Measurements from ENCODE around the gene UBTF. TPM values are rescaled to one million over a fixed set of nuclear protein-coding genes. Genes with fewer than 3 reads are reported as not detected.

UBTF gene
- total RNA-seq (2011; cell fraction: chromatin; rRNA removed; ENCODE audit: low replicate concordance): 89.5 and 158 TPM in 2 replicates
- 66.7 and 67.4 TPM in 2 replicates for total RNA-seq (2011; cell fraction: nucleolus; rRNA removed)
- 88.9 and 94.8 TPM in 2 replicates for total RNA-seq (2011; cell fraction: nucleoplasm; rRNA removed)
- total RNA-seq (2014; rRNA removed): 107 and 113 TPM in 2 replicates
- total RNA-seq (2014; rRNA removed; fragmentation: Illumina TruSeq; extraction: Trizol): 50.3 and 53.8 TPM in 2 replicates
- 85.8 and 86.3 TPM in 2 replicates for total RNA-seq (2015; rRNA removed; fragmentation: Illumina TruSeq; extraction: Trizol)
- total RNA-seq (2021): 90.1 and 93.9 TPM in 2 replicates
- 28.5 and 31.4 TPM in 2 replicates for polyA plus RNA-seq (2011; rRNA removed)
- polyA plus RNA-seq (2011; cell fraction: cytosol; rRNA removed): 15.1 and 15.4 TPM in 2 replicates
- polyA plus RNA-seq (2011; cell fraction: nucleus; rRNA removed): 56.9 and 86.7 TPM in 2 replicates
- 61.3 and 68.3 TPM in 2 replicates for polyA plus RNA-seq (2012)
- 96.5 and 110 TPM in 2 replicates for polyA plus RNA-seq (2014; fragmentation: Illumina TruSeq; extraction: Trizol)
- polyA plus RNA-seq (2014; fragmentation: Nextera tagmentation; extraction: Ambion mirVana): 1 to 10 TPM; 1.2 to 1.5 TPM
- polyA plus RNA-seq (2014; rRNA removed): 75.8 and 83.6 TPM in 2 replicates
- 30.2 and 35.1 TPM in 2 replicates for polyA minus RNA-seq (2011; rRNA and poly(A)+ RNA removed)
- 21.8 and 22.2 TPM in 2 replicates for polyA minus RNA-seq (2011; cell fraction: cytosol; rRNA and poly(A)+ RNA removed)
- polyA minus RNA-seq (2011; cell fraction: nucleus; rRNA and poly(A)+ RNA removed): 34.5 and 53.5 TPM in 2 replicates
- percentile 84 among the genes with signal in this experiment for Bru-seq, nascent RNA
- percentile 83 among the genes with signal in this experiment for BruChase-seq, experiment 1, labeled RNA remaining after a 2-hour chase
- percentile 89 among the genes with signal in this experiment for BruChase-seq, experiment 2, labeled RNA remaining after a 6-hour chase
- long read RNA-seq, experiment 1, full-length matches to known transcripts: 123 of 363 reads
- long read RNA-seq, experiment 1, partial matches to known transcripts: 144 of 363 reads
- long read RNA-seq, experiment 1, other reads (novel, unspliced or antisense): 96 of 363 reads
- long read RNA-seq, experiment 2, full-length matches to known transcripts: 11 of 138 reads
- long read RNA-seq, experiment 2, partial matches to known transcripts: 72 of 138 reads
- long read RNA-seq, experiment 2, other reads (novel, unspliced or antisense): 55 of 138 reads
- long read RNA-seq, experiment 3, full-length matches to known transcripts: 10 of 37 reads
- long read RNA-seq, experiment 3, partial matches to known transcripts: 12 of 37 reads
- long read RNA-seq, experiment 3, other reads (novel, unspliced or antisense): 15 of 37 reads

GRCh38 chr17:44219616-44220212, at the start of gene UBTF:
Gene UBTF, minus strand, starts transcription at chr17:44219675. Its CDS starts 1,446 bp downstream, at chr17:44218229.
- H3K9ac ChIP-seq (ENCODE audit: insufficient read depth in 1 of 2, low read depth in 2 of 2, low read length in 2 of 2): peak within 1 kb of the TSS; percentile 88 to 97
- POLR2A ChIA-PET: interaction anchor here (0.6 to 2.8 kb wide), 10 partner anchors 8 to 411 kb away, joined by 3 to 16 read pairs (median 3); partner anchors contain the start of gene SLC25A39
- H2AFZ ChIP-seq (ENCODE audit: low read depth, low read length): peak within 1 kb of the TSS; percentile 59
- H3K36me3 ChIP-seq (ENCODE audit: control insufficient read depth, insufficient read depth, low read length): peaks cover 32% of the 10 kb centered on the region
- peaks cover 16 to 32% of the 10 kb centered on the region in 2 experiments for H3K4me1 ChIP-seq (replicated peaks in 1 of 2; ENCODE audit: control insufficient read depth in 2 of 2, insufficient read depth in 2 of 2, low read length in 2 of 2)
- DNase-seq (ENCODE audit: extremely low read depth in 1 of 4, low spot score in 3 of 4): peak; percentile 71 to 80 (median 74)
- BruUV-seq (replicated peaks): no TSS peak
- H4K20me1 ChIP-seq (replicated peaks; ENCODE audit: control insufficient read depth, insufficient read depth, low read length): no peaks in the 10 kb centered on the region
- in situ Hi-C loops (cut with MboI) (no loop called here), intact Hi-C loops (cut with micrococcal nuclease) (loop anchor here (2.0 kb wide), 1 partner anchor 27 kb away; no protein-coding TSS in a partner anchor)
- peak within 1 kb of the TSS; percentile 83 for H3K4me3 ChIP-seq
- WGBS (ENCODE audit: insufficient coverage, low coverage, missing lambda C conversion rate): 0% methylated on average over 3 of the region's 76 CpGs
- peak within 1 kb of the TSS; percentile 98 for H3K27ac ChIP-seq (ENCODE audit: extremely low read depth, low read depth, low read length)
- no peak for FAIRE-seq
- H3K9me3 ChIP-seq (replicated peaks; ENCODE audit: control insufficient read depth, insufficient read depth, low read depth, low read length): no peaks in the 10 kb centered on the region
- CTCF ChIA-PET (ENCODE audit: low intra/inter-chr PET ratio): interaction anchor here (0.7 to 1.2 kb wide), 2 partner anchors 10 to 111 kb away, joined by 4 read pairs; no protein-coding TSS in a partner anchor
- H3K4me2 ChIP-seq (ENCODE audit: insufficient read depth, low read length): peak within 1 kb of the TSS; percentile 80
- no peaks in the 10 kb centered on the region for H3K9me1 ChIP-seq (ENCODE audit: control insufficient read depth, insufficient read depth, low read length)
- H3K27me3 ChIP-seq (ENCODE audit: control insufficient read depth in 2 of 2, insufficient read depth in 2 of 2, low read length in 2 of 2): no peaks in the 10 kb centered on the region
- ATAC-seq: peak; percentile 19
- H3K79me2 ChIP-seq (ENCODE audit: control insufficient read depth, insufficient read depth, low read length): peaks cover 47% of the 10 kb centered on the region
- peak in 1 of 3 experiments; percentile 74 for TF ChIP-seq YY1 (IDR thresholded peaks at IDR 0.05; ENCODE audit: borderline replicate concordance in 1 of 3, control insufficient read depth in 1 of 3, extremely low read depth in 1 of 3, insufficient read depth in 3 of 3, insufficient read length in 1 of 3, insufficient replicate concordance in 2 of 3, low read depth in 1 of 3, low read length in 2 of 3)
- TF ChIP-seq RBM34 (IDR thresholded peaks at IDR 0.05; ENCODE audit: borderline replicate concordance, insufficient read depth, low read length): no peak
- TF ChIP-seq CREB1 (IDR thresholded peaks at IDR 0.05): 0 out of 2 replicates have a peak, but pooled peaks have one; percentile 12
- TF ChIP-seq CREB1 (CRISPR knock-in tag; IDR thresholded peaks at IDR 0.05): no peak
- TF ChIP-seq SAFB (IDR thresholded peaks at IDR 0.05; ENCODE audit: borderline replicate concordance, low read depth, low read length): no peak
- TF ChIP-seq ATF7 (IDR thresholded peaks at IDR 0.05): no peak
- no peak for TF ChIP-seq ZNF197 (CRISPR knock-in tag; IDR thresholded peaks at IDR 0.05; ENCODE audit: low read depth)
- TF ChIP-seq ZNF518B (CRISPR knock-in tag; IDR thresholded peaks at IDR 0.05): no peak
- no peak for TF ChIP-seq NR1H2 (CRISPR knock-in tag; IDR thresholded peaks at IDR 0.05)
- TF ChIP-seq SRF (CRISPR knock-in tag; IDR thresholded peaks at IDR 0.05): no peak
- TF ChIP-seq PCBP1 (IDR thresholded peaks at IDR 0.05; ENCODE audit: low read depth, low read length, poor library complexity, severe bottlenecking): peak; percentile 87
- TF ChIP-seq TBP (optimal IDR thresholded peaks at IDR 0.05; ENCODE audit: low read depth, low read length): no peak
- TF ChIP-seq SOX6 (IDR thresholded peaks at IDR 0.05): no peak

All from K562 (cell line).